Stimulated activated CD4-positive, alpha-beta T cell treated with anti-CD3 and anti-CD28 coated beads, Interleukin-15, amount 100 ng/mL, for 1 hour (primary cell): Measurements from ENCODE around the gene HDGF.
"Not testable (repeated sequence)": the region's sequence is repeated elsewhere in the genome, so short reads cannot be mapped to it uniquely, and the experiment has no call there.

Source experiments
- DNase-seq, 2 donors: peaks; one replicate each; pipeline ENCODE4 v3.0.0-alpha.2; 2020; ENCODE audit warnings: low read depth in 1 of 2, low spot score in 1 of 2

The HDGF gene

DNA sequence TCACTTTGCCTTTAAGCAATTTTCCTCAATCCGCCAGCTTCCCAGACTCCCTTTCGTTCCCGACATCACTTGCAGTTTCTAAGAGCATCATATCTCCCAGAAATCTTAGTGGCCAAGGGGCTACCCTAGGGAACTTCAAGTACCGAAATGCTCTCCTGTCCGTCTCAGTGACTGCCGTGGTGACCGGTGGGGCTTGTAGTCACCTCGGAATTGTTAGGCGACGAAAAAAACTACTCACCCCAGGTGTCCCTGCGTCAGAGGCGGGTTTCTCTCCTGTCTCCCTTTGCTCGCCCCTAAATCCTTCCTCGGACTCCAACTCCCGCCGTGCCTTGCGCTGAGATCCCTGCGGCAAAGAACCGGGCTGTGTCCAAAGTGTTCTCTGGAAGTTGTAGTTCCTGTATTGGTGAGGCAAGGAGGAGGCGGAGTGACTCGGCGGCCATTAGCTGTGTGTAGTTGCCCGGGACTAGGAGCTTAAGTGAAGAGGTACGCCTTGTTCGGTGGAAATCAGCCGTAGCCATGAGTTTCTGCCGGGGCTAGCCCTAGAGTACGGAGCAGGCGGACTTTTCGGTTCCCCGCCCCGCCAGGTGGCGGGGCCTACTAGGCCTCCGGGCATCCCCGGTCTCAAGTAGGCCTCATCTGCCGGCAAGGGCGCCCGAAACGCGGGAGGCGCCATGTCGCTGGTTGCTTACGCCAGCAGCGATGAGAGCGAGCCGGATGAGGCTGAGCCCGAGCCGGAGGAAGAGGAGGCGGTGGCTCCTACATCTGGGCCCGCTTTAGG is 15.8 kb upstream of the HDGF start, which contains the start of gene PRCC:
TSS of gene PRCC (plus strand) at position 435 of the 778 bp plus-strand sequence. CDS start at position 672, 237 bp downstream.
- peak; percentile 87 to 96 for DNase-seq

DNA sequence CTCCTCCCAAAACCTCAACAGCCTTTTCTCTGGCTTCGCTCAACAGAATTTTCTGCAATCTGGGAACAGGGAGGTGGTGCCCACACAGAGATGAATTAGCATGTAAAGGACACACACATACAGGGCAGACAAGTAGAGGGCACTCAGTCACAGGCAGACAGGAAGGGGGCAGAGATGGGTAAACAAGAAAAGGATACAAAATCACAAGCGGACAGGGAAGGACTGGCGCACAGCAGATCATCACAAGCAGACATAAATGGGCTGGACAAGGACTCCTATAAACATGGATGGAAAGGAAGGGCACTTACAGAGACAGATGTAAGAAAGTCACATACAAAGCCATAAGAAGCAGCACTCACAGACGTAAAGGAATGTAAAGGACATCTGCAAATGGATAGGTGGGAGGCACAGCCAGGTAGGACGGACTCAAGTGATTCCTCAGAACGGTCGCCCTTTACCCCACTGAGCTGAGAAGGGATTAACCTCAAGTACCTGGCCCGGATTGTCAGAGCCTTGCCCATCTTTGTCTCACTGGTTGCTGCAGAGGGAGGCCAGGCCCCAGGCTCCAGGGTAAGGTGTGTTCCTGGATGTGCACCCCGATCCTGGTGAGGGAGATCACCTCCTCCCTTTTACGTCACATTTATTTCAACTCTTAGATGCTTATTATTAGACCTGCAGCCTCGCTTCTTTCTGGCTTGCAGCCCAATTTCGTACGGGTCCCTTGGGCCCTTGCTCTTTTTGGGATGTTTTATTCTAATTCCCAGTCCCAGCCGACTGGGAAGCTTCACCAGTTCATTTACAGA is 15.0 kb upstream of the HDGF start:
- DNase-seq: no peak

DNA sequence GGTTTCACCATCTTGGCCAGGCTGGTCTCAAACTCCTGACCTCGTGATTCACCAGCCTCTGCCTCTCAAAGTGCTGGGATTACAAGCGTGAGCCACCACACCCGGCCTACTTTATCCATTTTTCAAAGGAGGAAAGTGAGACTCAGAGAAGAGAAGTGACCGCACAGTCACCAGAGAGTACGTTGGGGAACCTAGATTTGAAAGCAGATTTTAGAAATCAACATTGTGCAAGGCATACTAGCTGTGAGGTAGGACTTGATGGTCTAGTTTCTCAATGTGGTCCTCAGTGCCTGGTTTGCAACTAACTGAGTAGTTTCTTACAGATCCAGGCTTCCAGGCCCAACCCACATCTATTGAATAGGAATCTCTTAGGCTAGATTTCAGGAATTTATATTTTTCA is 14.2 kb upstream of the HDGF start:
- DNase-seq: no peak

DNA sequence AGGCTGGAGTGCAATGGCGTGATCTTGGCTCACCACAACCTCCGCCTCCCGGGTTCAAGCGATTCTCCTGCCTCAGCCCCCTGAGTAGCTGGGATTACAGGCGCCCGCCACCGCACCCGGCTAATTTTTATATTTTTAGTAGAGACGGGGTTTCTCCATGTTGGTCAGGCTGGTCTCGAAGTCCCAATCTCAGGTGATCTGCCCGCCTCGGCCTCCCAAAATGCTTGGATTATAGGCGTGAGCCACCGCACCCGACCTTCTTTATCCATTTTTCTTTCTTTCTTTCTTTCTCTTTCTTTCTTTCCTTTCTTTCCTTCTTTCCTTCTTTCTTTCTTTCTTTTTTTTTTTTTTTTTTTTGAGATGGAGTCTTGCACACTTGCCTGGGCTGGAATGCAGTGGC is 13.7 kb upstream of the HDGF start:
- DNase-seq: not testable (repeated sequence)

DNA sequence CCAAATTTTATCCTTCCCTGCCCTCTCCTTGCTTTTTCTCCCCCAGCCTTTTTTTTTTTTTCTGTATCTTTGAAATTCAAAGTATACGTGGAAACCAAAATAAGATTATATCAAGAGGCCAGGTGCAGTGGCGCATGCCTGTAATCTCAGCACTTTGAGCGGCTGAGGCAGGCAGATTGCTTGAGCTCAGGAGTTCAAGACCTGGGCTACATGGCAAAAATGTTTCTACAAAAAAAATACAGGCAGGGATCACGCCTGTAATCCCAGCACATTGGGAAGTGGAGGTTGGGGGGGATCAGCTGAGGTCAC is 9.3 kb upstream of the HDGF start:
- no peak for DNase-seq

DNA sequence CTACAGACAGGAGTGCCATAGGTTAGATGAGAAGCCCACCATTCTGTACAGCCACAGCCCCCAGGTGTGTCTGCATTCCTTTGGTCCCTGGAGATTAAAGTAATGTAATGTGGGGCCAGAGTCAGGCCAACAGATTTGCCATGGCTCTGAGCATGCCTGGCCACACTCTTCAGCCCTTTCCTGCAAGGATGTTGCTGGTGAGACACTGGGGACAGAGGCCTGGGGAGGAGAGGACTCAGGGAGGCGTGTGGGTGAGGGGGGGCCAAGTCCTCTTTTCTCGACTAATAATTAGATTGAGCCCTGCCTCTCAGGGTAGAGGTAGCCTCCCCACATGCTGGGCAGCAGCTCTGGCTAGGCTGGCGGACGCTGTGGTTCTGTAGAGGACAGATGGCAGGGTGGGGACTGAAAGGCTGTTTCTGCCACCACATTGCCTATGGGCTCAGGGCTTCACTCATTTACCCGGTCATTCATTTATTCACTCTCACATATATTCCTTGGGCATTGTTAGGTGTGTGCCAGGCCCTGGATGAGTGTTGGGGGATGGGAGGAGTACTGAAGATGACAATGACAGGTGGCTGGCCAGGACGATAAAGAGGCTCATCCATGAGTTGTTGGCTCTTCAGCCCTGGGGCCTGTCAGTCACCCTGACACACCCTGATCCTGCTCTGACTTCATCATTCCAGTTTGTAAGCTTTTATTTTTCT is 8.8 kb upstream of the HDGF start:
- no peak for DNase-seq

DNA sequence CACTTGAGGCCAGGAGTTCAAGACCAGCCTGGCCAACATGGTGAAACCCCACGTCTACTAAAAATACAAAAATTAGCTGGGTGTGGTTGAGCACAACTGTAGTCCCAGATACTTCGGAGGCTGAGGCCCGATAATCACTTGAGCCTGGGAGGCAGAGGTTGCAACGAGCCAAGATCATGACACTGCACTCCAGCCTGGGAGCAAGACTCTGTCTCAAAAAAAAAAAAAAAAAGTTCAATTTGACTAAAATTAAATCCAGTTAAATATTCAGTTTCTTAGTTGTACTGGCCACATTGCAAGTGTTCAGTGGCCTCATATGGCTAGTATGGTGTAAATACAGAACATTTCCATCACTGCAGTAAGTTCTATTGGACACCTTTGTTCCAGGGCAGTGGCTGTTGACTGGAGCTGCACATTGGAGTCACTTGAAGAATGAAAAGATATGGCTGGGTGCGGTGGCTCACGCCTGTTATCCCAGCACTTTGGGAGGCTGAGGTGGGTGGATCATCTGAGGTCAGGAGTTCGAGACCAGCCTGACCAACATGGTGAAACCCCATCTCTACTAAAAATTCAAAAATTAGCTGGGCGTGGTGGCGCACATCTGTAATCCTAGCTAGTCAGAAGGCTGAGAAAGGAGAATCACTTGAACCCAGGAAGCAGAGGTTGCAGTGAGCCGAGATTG is 6.2 kb upstream of the HDGF start:
- DNase-seq: not testable (repeated sequence)

DNA sequence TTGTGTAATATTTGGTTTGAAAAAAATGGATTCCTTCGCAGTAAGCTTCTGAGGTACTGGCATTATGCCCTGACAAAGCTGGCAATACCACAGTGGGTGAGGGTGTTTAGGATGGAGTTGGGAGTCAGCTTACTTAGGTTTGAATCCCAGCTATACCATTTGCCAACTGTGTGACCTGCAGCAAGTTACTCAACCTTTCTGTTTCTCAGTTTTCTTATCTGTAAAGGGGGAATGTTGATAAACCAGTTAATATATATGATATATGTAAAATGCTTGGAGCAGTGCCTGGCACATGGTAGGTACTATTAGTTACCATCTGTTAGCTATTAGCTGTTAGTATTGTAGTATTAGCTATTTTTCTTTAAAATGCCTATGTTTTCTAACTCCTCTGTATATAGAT is 4.9 kb upstream of the HDGF start:
- no peak for DNase-seq

DNA sequence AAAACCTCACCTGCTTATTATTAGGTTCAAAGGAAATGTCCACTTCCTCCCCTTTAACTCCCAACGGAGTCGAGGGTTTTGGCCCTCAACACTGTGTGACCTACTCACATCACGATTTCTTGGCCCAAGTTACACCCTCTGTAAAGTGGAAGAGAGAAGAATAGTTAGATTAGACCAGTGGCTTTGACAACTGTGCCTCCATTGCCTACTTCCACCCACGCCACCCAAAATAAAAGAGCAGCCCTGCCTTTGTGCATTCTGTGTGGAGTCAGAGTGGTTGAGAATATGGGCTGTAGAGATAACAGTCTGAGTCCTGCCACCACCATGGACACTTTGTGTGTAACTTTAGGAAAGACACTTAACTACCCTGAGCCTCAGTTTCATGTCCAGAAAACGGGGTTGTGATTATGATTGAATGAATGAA is 4.1 kb upstream of the HDGF start:
- DNase-seq: no peak

DNA sequence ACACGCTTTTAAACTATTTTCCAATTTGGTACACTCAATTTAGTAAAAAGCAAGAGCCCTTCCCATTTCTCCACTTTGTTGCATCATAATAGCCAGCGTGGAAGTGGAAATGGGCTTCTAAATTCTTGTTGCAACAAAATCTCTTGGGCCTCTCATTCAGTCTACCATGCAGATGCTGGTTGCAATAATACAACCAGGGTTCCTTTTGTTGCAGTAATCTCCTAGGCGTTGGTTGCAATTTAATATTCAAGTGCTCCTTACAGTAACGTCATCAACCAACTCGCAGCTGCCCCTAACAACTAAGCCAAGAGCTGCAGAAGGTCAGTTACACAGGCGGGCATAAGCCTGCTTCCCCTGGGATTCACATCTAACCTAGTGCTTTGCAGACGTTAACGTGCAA is 2.7 kb upstream of the HDGF start:
- no peak for DNase-seq

DNA sequence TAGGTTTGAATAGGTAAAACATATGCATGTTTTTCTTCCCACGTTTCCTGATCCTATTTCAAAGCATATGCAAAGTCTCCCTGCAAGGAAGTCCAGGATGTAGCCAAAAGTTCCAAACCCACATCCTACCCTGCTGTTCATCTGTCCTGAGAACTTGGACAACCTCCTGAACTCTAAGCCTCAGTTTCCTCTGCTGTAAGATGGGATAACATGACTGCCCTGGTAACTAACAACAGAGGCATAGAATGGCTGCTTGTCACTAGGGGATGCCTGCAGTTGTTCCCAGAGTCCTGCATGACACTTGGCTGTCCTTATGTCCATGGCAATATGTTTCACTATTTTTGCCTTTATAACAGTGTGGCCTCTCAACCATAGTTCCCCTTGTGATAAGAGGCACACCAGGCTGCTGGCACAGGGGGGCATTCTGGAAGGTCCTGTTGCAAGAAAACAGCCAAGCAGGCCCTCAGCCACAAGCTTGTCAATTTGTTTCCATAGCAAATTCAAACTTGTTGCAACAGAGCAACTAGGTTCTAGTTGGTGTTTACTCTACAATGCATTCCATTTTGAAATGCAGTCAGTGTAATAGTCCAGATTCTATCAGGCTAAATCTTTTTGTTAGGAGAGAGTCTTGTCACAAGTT is 1.5 kb upstream of the HDGF start:
- no peak for DNase-seq

DNA sequence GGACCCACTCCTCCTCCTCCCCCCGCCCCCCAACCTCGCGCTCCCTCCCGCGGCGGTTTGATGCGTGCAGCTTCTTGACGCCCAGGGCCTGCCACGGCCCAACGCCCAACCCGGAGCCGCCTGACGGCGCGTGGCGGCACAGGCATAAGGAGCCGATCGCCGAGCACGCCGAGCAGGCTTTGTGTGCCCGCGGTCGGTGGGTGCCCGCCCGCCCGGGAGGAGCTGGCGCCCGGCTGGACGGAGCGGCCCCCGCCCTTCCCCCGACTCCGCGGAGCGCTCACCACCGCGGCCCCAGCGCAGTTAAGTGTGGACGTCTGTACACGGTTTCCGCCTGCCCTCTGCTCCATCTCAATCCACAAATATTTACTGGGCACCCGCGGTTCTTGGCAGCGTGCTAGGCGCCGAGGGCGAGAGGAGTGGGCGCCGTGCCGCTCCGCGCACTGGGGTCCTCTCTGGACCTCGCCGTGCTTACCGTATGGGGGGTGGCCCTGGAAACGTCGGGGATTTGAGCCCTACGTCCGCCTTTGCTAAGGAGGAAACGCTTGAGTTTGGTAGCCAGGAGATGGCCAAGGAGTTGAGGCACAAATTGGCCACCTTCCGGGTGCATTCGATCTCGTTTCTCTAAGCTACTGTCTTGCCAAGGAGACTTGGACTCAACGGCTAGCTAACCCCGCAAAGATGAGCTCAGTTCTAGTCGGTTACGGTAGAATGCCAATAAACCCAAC is 444 bp upstream of the HDGF start:
- peak; percentile 95 to 97 for DNase-seq

DNA sequence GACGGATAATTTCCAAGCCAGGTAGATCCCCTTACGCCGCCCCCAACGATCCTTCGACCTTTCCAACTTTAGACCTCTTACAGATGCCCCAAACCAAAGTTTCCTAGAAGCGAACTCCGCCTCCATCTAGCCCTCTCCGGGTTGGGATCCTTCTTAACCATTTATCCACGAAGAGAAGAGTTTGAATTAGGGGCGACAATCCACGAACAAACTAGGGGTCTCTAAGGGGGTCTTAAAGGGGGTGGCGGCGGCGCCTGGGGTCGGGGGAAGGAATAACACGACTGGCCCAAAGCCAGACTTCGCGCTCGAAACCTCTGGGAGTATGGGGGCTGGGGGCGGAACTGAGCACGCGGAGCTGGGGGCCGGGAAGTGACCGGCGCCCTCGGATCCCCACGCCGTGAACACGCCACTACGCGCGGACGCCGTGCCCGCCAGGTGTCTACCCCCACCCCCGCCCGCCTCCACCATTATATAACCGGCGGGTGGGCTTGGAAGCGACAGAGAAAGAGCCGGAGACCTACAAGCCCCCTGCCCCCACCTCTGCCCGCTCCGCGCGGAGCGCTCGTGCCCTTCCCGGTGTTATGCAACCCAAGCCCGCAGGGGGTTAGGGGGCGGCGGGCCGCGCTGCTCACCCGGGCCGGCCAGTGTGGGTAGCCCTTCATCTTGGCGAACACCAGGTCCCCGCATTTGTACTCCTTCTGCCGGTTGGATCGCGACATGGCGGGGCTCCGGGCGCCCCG is 594 bp downstream of the HDGF start:
- DNase-seq: no peak

DNA sequence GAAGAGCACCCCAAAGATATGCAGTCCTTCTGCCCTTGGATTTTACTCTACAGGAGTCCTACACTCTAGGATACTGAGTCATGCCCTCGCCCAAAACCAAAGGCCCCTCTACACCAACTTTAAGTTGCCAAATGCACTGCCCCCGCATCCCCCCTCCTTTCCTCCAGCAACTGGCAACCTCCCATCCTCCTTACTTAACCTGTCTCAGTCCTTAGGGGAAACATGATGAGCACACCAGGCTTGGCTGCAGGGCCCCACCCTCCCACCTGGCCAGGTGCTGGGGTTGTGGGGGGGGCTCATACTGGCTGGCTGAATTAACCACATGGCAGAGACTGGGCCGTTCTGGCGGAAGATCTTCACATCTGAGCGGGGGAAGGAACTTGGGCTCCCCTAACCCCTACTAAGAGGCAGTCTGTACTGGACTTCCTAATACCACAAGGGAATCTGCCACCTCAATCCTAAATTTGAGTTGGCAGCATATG is 1.2 kb downstream of the HDGF start:
- no peak for DNase-seq

DNA sequence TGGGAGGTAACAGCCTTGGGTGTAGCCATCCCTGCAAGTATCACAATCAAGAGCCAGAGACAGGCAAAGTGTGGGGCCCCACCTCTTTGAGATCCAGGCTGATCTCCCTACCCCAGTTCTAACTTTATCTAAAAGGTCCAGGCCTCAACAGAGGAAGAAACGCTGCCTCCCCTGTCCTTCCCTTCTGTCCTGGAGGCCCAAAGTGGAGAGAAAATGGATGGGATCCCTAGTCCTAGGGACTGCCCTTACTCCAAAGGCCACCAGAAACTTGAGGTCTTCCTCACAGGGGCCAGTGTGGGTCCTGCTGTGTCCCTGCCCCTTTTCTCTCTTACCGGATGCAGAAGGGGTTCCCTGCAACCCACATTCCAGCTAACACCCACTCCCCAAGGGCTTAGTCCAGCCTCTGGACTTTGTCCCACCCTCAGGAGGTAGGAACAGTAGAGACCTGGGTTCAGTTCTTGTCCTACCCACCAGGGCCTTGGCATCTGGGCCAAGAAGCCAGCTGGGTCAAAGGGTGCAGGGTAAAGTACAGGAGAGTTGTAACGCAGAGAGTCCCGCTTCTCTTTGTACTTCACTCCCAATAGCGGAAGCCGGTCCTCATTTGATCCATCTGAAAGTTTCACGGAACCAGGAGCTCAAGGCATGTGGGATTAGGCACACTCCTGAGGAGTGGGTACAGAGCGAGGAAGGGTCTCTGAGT is 1.9 kb downstream of the HDGF start:
- DNase-seq: no peak

DNA sequence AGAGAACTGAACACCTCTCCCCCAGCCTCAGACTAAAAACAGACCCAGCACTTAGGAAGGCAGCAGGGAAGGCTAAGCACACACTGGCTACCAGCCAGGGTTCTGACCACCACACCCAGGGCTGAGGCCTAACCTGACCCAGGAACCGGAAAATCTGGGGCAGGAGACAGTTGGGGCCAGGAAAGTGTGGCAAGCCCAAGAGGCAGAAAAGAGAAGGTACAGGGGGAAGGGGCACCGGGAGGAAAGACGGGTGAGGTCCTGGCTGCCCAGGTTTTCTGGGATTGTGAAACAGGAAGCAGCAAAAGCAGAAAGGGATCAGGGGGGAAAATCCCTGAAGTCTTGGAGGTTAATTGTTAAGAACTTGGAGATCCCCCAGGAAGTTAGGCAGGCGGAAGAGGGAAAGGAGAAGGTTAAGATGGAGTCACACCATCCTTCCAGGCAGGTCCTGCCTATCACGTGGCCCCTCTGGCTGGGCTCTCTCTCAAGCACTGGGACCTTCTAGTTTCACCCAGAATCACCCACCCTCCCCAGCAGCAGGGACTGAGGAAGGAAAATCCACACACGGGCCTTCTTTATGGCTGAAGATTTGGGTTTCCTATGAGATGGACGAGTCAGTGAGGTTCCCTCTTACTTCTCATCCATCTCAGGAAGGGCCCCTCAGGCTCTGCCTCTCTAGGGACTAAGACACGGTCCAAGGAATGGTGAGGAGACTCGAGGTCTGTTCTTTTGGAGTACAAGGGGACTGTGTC is 2.6 kb downstream of the HDGF start:
- no peak for DNase-seq

DNA sequence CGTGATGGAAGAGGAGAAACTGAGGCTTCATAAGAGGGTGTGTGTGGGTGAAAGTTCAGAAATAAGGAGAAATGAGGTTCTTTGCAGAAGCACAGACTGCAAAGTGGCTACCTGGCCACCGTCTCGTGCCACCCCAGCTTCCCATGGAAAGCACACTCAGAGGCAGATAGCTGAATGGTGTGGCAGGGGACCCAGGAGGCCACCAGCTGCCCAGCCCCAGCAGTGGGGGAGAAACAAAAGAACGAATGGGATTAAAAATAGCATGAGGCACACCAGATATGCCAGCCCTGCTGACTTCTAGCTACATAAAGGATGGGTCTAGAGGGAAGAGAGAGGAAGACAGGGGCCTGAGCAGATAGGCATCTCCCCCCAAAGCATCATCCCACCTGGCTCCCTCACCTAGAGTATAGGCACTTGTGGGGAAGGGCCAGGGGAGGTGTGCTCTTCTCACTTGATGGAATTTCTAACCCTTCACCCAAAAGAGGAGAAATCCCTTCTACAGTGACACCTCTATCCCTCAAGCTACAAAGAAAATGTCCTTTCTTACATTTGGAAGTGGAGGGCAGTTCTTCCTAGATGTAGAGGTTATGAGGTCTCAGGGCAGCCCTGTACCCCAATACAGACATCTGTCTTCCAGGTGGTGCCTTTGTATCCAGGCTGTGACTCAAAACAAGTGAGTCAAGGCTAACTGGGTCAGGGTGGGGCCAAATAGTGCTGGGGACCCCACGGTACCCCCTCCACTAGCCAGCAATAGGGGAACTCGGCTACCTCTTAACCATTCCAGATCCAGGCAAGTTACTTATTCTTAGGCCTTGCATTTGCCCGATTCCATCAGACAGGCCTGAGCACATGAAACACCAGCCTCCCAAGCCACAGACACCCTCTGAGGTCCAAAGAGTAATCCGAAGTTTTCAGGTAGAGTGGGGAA is 3.5 kb downstream of the HDGF start:
- no peak for DNase-seq
